ENCODE data around the gene SLC27A1.
"Not testable (repeated sequence)": the region's sequence is repeated elsewhere in the genome, so short reads cannot be mapped to it uniquely, and the experiment has no call there.

Gene SLC27A1

DNA sequence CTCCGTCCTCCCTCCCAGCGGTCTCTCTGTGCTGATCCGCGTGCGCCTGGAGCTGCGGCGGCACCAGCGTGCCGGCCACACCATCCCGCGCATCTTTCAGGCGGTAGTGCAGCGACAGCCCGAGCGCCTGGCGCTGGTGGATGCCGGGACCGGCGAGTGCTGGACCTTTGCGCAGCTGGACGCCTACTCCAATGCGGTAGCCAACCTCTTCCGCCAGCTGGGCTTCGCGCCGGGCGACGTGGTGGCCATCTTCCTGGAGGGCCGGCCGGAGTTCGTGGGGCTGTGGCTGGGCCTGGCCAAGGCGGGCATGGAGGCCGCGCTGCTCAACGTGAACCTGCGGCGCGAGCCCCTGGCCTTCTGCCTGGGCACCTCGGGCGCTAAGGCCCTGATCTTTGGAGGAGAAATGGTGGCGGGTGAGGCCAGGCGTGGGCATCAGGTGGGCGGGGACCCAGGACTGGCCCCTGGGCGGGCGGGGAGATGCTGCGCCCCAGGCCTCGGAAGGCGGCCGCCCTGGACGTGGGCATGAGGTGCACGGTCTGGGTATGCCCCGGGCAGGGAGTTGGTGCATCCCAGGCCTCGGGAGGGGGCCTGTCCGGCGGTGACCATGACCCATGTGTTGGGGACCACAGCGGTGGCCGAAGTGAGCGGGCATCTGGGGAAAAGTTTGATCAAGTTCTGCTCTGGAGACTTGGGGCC is 16.4 kb downstream of the SLC27A1 start:
- DNase-seq (ENCODE audit: insufficient read length, low spot score) (no peak), FAIRE-seq (no peak)
- TF ChIP-seq POLR2A (IDR thresholded peaks at IDR 0.05; ENCODE audit: low read depth, low read length) = no peak

DNA sequence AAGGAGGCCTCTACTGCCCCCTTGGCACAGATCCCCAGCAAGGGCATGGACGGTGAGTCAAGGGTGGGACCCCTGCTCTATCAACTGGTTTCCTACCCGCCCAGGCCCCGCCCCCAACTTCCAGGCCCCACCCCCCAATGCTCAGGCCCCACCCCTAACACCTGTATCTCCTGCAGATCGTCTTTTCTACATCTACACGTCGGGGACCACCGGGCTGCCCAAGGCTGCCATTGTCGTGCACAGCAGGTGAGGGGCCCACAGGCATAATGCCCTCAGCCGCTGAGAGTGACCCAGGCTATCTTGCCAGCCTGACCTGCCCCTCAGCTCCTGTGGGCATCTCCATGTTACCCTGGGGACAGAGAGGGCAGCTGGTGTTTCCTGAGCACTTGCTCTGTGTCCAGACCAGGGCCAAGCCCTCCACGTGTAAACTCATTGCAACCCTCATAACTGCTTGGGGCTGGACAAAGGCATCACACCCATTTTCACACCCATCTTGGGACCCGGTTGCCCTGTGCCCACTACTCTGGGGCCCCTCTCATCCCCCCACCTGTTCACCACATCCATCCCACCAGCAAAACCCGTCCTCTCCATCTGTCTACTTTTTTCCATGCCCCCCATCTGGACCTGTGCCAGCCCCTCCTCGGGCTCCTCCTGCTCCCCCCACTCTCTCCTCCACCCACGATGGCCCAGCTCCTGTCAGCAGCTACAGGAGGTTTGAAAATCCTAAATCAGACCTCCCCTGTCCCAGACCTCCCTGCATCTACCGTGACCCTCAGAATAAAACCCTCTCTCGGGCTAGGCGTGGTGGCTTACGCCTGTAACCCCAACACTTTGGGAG is 17.2 kb downstream of the SLC27A1 start:
- no peak for FAIRE-seq
- no peak for DNase-seq (ENCODE audit: insufficient read length, low spot score)
- TF ChIP-seq POLR2A (IDR thresholded peaks at IDR 0.05; ENCODE audit: low read depth, low read length) = no peak

DNA sequence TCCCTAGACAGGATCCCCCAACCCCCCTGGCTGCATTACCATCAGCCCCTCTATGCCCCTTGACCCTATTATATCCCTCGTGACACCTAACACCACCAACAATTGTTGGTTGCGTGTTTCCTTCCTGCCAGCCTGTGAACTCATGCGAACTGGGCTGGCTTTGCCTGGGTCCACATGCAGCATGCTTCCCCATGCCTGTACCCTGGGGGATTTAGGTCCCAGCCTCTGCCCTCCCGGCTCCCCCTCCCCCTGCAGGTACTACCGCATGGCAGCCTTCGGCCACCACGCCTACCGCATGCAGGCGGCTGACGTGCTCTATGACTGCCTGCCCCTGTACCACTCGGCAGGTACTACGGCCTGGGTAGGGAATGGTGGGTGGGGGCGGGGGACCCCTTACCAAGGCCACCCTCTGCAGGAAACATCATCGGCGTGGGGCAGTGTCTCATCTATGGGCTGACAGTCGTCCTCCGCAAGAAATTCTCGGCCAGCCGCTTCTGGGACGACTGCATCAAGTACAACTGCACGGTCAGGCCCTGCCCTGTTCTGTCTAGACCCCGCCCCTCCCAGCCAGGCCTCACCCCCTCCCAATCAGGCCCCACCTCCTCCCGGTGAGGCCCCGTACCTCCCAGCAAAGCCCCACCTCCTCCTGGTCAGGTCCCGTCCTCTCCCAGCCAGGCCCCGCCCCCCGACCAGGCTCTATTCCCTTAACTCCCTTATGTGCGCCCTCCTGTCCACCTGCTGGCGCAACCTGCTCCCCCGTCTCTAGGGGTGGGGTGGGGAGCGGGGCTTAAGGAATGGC is 18.5 kb downstream of the SLC27A1 start:
- TF ChIP-seq POLR2A (IDR thresholded peaks at IDR 0.05; ENCODE audit: low read depth, low read length) = no peak
- DNase-seq (ENCODE audit: insufficient read length, low spot score) (no peak), FAIRE-seq (no peak)

DNA sequence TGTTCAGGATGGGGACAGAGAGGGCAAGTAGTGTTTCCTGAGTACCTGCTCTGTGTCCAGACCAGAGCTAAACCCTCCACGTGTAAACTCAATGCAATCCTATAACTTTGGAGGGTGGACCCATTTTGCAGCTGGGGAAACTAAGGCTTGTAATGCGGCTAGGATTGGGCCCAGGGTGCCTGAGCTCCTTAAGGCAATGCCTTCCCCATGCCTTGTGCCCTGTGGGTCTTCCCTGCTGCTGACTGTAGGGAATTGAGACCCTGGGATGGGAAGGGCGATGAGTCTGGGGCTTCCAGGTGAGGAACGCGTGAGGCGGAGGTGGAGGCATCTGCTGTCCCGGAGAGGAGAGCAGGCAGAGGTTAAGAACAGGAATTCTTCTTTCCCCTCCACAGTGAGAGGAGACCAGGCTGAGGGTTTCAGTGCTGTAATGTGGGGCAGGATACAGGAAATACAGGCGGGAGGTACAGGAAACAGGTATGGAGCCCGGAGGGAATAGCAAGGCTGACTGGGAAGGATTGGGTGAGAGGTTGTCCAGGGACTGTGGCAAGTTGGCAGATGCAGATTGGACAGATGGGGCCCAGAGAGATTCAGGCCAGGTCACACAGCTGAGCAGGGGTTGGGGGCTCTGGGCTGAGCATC is 19.2 kb downstream of the SLC27A1 start:
- FAIRE-seq = no peak
- TF ChIP-seq POLR2A (IDR thresholded peaks at IDR 0.05; ENCODE audit: low read depth, low read length) = no peak
- no peak for DNase-seq (ENCODE audit: insufficient read length, low spot score)

- DNase-seq (ENCODE audit: insufficient read length, low spot score) (no peak), FAIRE-seq (no peak)
- no peak for TF ChIP-seq POLR2A (IDR thresholded peaks at IDR 0.05; ENCODE audit: low read depth, low read length)
Observed at GRCh38 chr19:17490411-17490810, 20.1 kb downstream of the SLC27A1 start.

DNA sequence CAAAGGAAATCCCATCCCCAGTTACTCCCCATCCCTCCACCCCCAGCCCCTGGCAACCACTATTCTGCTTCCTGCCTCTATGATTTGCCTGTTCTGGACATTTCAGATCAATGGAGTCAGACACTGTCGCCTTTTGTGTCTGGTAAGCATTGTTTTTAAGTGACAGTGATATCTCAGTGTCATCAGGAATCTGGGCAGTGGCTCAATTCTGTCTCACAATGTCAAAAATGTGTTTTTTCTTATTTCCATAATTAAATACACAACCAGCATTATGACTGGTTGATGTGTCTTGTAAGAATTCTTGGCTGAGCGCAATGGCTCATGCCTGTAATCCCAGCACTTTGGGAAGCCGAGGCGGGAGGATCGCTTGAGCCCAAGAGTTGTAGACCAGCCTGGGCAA is 21.0 kb downstream of the SLC27A1 start:
- DNase-seq (ENCODE audit: insufficient read length, low spot score) (no peak), FAIRE-seq (no peak)
- no peak for TF ChIP-seq POLR2A (IDR thresholded peaks at IDR 0.05; ENCODE audit: low read depth, low read length)

DNA sequence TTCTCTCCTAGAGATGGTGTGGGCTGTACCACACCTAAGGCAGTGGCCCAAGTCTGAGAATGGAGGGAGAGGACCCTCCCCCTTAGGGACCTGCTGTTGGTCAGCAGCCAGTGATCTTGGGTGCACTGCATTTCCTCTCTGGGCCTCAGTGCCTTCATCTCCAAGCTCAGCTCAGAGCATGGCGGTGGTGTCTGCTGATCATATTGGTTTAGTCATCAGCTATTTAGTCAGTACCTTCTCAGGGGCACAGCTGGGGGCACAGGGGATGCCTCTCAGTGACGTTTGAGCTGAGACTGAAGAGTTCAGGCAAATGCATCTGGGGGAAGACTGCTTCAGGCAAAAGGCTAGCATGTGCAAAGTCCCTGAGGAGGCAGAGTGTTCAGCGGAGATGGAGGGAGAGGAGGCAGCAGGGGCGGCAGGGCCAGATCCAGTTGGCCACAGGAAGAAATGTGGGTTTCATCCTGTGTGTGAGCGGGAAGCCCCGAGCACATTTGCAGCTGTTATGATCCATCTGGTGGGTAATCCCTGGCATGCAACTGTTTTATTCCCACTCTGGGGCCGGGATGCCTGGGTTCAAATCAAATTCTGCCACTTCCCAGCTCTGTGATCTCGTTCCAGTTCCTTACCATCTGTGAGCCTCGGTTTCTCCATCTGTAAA is 25.4 kb downstream of the SLC27A1 start:
- TF ChIP-seq POLR2A (IDR thresholded peaks at IDR 0.05; ENCODE audit: low read depth, low read length) = no peak
- FAIRE-seq = no peak
- DNase-seq (ENCODE audit: insufficient read length, low spot score) = no peak

DNA sequence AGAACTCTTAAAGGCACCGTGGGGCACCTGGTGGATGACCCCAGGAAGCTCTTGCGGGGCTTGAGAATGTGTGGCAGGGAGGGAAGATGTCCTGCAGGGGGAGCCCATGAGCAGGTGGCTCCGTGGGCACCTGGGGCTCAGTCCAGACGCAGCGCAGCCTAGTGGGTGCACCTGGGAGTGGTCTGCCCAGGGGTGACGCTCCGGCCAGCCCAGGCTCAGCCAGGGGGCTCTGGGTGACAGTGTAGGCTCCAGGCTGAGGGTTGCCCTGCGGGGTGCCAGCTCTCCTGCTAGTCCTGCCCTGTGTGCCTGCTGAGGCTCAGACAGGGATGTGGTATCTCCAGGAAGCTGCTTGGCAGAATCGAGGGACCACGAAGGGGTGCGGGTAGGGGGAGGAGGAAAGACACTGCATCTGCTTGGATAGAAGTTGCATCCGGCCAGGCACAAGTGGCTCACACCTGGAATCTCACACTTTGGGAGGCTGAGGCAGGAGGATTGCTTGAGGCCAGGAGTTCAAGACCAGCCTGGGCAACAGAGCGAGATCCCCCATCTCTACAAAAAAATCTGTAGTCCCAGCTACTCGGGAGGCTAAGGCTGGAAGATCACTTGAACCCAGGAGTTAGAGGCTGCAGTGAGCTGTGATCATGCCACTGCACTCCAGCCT is 26.1 kb downstream of the SLC27A1 start:
- no peak for TF ChIP-seq POLR2A (IDR thresholded peaks at IDR 0.05; ENCODE audit: low read depth, low read length)
- FAIRE-seq = no peak
- DNase-seq (ENCODE audit: insufficient read length, low spot score) = peak; percentile 76

DNA sequence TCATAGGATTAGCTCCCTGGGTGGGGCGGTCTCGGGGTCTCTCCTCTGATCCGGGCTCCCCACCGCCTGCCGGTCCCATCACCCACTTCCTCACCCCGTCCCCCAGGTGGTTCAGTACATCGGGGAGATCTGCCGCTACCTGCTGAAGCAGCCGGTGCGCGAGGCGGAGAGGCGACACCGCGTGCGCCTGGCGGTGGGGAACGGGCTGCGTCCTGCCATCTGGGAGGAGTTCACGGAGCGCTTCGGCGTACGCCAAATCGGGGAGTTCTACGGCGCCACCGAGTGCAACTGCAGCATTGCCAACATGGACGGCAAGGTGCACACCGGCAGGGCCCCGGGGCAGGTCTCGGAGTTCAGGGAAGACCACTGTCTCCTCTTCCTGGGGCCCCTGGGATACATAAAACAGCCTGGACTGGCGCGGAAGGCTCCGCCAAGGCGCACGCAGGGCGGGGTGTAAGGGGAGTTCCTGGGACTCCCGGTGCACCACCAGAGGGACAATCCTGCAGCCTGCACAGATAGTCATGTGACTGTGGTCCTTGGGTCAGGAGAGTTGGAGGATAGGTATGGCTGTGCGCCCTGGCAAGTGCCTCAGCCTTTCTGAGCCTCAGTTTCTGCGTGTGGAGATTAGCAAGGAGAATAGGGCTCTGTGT is 26.9 kb downstream of the SLC27A1 start:
- FAIRE-seq = no peak

GRCh38 chr19:17499025-17499424 is 28.7 kb downstream of the SLC27A1 start:
- DNase-seq (ENCODE audit: insufficient read length, low spot score); FAIRE-seq: not testable (repeated sequence)

More for the DNA sequence above, 26.9 kb downstream of the SLC27A1 start:
- no peak for DNase-seq (ENCODE audit: insufficient read length, low spot score)
- TF ChIP-seq POLR2A (IDR thresholded peaks at IDR 0.05; ENCODE audit: low read depth, low read length) = no peak

DNA sequence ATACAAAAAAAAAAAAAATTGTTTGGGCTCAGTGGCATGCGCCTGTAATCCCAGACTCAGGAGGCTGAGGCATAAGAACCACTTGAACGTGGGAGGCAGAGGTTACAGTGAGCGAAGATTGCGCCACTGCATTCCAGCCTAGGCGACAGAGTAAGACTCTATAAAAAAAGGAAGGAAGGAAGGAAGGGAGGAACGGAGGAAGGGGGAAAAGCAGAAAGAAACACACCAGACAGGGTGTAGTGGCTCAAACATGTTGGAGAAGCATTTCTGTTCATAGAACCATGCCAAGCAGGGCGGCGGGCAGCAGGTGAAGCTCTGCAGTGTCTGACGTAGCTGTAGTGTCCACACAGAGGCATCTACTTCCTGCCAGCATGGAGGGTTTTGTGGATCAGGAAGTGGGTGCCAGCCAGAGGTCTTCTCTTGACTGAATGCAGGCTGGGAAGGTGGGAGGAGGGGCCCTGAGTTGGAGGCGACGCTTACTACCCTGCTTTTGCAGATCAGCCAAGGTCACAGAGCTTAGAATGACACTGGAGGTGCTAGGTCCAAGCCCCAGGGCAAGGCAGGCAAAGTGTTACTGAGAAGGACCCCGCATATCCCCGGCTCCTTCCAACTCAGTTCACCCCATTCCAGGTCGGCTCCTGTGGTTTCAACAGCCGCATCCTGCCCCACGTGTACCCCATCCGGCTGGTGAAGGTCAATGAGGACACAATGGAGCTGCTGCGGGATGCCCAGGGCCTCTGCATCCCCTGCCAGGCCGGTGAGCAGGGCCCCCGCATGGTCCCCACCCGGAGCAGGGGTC is 29.5 kb downstream of the SLC27A1 start:
- FAIRE-seq = no peak
- DNase-seq (ENCODE audit: insufficient read length, low spot score) = no peak
- TF ChIP-seq POLR2A (IDR thresholded peaks at IDR 0.05; ENCODE audit: low read depth, low read length) = no peak

Data from H54 (cell line).